Activated naive CD8-positive, alpha-beta T cell (primary cell): ENCODE results near the gene NOL6.

Experiments used
- H3K27ac Mint-ChIP-seq: one replicate; pipeline ENCODE4 v1.8.0; 2021; ENCODE audit warnings: mixed read lengths
- H3K27me3 Mint-ChIP-seq: one replicate; pipeline ENCODE4 v1.8.0; 2021; ENCODE audit warnings: mixed read lengths
- H3K36me3 Mint-ChIP-seq: one replicate; pipeline ENCODE4 v1.8.0; 2021; ENCODE audit warnings: mixed read lengths
- H3K4me1 Mint-ChIP-seq: one replicate; pipeline ENCODE4 v1.8.0; 2021; ENCODE audit warnings: low read depth, mixed read lengths
- H3K4me3 Mint-ChIP-seq: one replicate; pipeline ENCODE4 v1.8.0; 2021; ENCODE audit warnings: mild to moderate bottlenecking, mixed read lengths
- H3K9me3 Mint-ChIP-seq: one replicate; pipeline ENCODE4 v1.8.0; 2021; ENCODE audit warnings: low read depth, mixed read lengths

Gene NOL6

GRCh38 chr9:33480976-33481375 lies 7.3 kb upstream of the NOL6 start:
- Mint-ChIP-seq H3K36me3 (no peaks in the 10 kb centered on the region), H3K9me3 (no peaks in the 10 kb centered on the region), H3K27ac (no peak overlapping the region), H3K4me3 (no peak overlapping the region), H3K27me3 (no peaks in the 10 kb centered on the region), H3K4me1 (no peaks in the 10 kb centered on the region)

GRCh38 chr9:33480106-33480505 lies 6.4 kb upstream of the NOL6 start:
- Mint-ChIP-seq H3K27me3 (no peaks in the 10 kb centered on the region), H3K27ac (no peak overlapping the region), H3K9me3 (no peaks in the 10 kb centered on the region), H3K36me3 (no peaks in the 10 kb centered on the region), H3K4me3 (no peak overlapping the region), H3K4me1 (no peaks in the 10 kb centered on the region)

- Mint-ChIP-seq H3K27me3 (no peaks in the 10 kb centered on the region), H3K36me3 (peaks cover 2% of the 10 kb centered on the region), H3K9me3 (no peaks in the 10 kb centered on the region), H3K4me3 (no peak overlapping the region), H3K27ac (no peak overlapping the region), H3K4me1 (peaks cover 15% of the 10 kb centered on the region)
Observed at GRCh38 chr9:33476503-33476902, 2.8 kb upstream of the NOL6 start.

- Mint-ChIP-seq H3K4me1 (peaks cover 23% of the 10 kb centered on the region), H3K9me3 (no peaks in the 10 kb centered on the region), H3K27ac (no peak overlapping the region), H3K36me3 (peaks cover 4% of the 10 kb centered on the region), H3K27me3 (no peaks in the 10 kb centered on the region), H3K4me3 (peak overlapping the region; percentile 20)
Observed at GRCh38 chr9:33475357-33475756, 1.6 kb upstream of the NOL6 start.

- peaks cover 29% of the 10 kb centered on the region for H3K4me1 Mint-ChIP-seq
- H3K9me3 Mint-ChIP-seq: no peaks in the 10 kb centered on the region
- H3K27me3 Mint-ChIP-seq: no peaks in the 10 kb centered on the region
- H3K27ac Mint-ChIP-seq: peak overlapping the region; percentile 99
- peak overlapping the region; percentile 99 for H3K4me3 Mint-ChIP-seq
- peaks cover 7% of the 10 kb centered on the region for H3K36me3 Mint-ChIP-seq
Observed at GRCh38 chr9:33472881-33473615, 676 bp downstream of the NOL6 start.

GRCh38 chr9:33472171-33472880 lies 1.4 kb downstream of the NOL6 start:
- H3K27me3 Mint-ChIP-seq: no peaks in the 10 kb centered on the region
- H3K4me3 Mint-ChIP-seq: peak overlapping the region; percentile 99
- H3K9me3 Mint-ChIP-seq: no peaks in the 10 kb centered on the region
- H3K4me1 Mint-ChIP-seq: peaks cover 29% of the 10 kb centered on the region
- H3K27ac Mint-ChIP-seq: no peak overlapping the region
- H3K36me3 Mint-ChIP-seq: peaks cover 8% of the 10 kb centered on the region

GRCh38 chr9:33471361-33471760 lies 2.4 kb downstream of the NOL6 start:
- Mint-ChIP-seq H3K4me3 (peak overlapping the region; percentile 99), H3K36me3 (peaks cover 8% of the 10 kb centered on the region), H3K27me3 (no peaks in the 10 kb centered on the region), H3K27ac (peak overlapping the region; percentile 30), H3K9me3 (no peaks in the 10 kb centered on the region), H3K4me1 (peaks cover 29% of the 10 kb centered on the region)

GRCh38 chr9:33469891-33470290 lies 3.8 kb downstream of the NOL6 start:
- H3K36me3 Mint-ChIP-seq: peaks cover 8% of the 10 kb centered on the region
- H3K27ac Mint-ChIP-seq: no peak overlapping the region
- no peaks in the 10 kb centered on the region for H3K9me3 Mint-ChIP-seq
- no peaks in the 10 kb centered on the region for H3K27me3 Mint-ChIP-seq
- H3K4me3 Mint-ChIP-seq: no peak overlapping the region
- peaks cover 29% of the 10 kb centered on the region for H3K4me1 Mint-ChIP-seq

- Mint-ChIP-seq H3K4me1 (peaks cover 26% of the 10 kb centered on the region), H3K27me3 (no peaks in the 10 kb centered on the region), H3K4me3 (no peak overlapping the region), H3K27ac (no peak overlapping the region), H3K9me3 (no peaks in the 10 kb centered on the region), H3K36me3 (peaks cover 8% of the 10 kb centered on the region)
Observed at GRCh38 chr9:33468797-33469621, 4.7 kb downstream of the NOL6 start.

- Mint-ChIP-seq H3K9me3 (no peaks in the 10 kb centered on the region), H3K36me3 (peaks cover 8% of the 10 kb centered on the region), H3K27ac (no peak overlapping the region), H3K4me1 (peaks cover 23% of the 10 kb centered on the region), H3K27me3 (no peaks in the 10 kb centered on the region), H3K4me3 (no peak overlapping the region)
Observed at GRCh38 chr9:33468215-33468730, 5.5 kb downstream of the NOL6 start.

- Mint-ChIP-seq H3K4me1 (peaks cover 21% of the 10 kb centered on the region), H3K4me3 (no peak overlapping the region), H3K27me3 (no peaks in the 10 kb centered on the region), H3K27ac (no peak overlapping the region), H3K9me3 (no peaks in the 10 kb centered on the region), H3K36me3 (peaks cover 8% of the 10 kb centered on the region)
Observed at GRCh38 chr9:33467526-33467925, 6.2 kb downstream of the NOL6 start.

GRCh38 chr9:33466565-33467495 lies 6.9 kb downstream of the NOL6 start:
- Mint-ChIP-seq H3K4me3 (no peak overlapping the region), H3K27me3 (no peaks in the 10 kb centered on the region), H3K36me3 (peaks cover 8% of the 10 kb centered on the region), H3K9me3 (no peaks in the 10 kb centered on the region), H3K4me1 (peaks cover 15% of the 10 kb centered on the region), H3K27ac (no peak overlapping the region)

GRCh38 chr9:33465596-33466564 lies 7.8 kb downstream of the NOL6 start:
- Mint-ChIP-seq H3K4me3 (no peak overlapping the region), H3K27me3 (no peaks in the 10 kb centered on the region), H3K9me3 (no peaks in the 10 kb centered on the region), H3K36me3 (peaks cover 4% of the 10 kb centered on the region), H3K4me1 (peaks cover 14% of the 10 kb centered on the region), H3K27ac (no peak overlapping the region)
